ENCODE data around the gene NRROS. TPM values are rescaled to one million over a fixed set of nuclear protein-coding genes. Genes with fewer than 3 reads are reported as not detected.

Gene NRROS
- total RNA-seq, 1 experiment from 2014 or later, result 0.64 TPM

- no peak overlapping the region for H3K27ac ChIP-seq (ENCODE audit: low read depth, low read length, poor library complexity, severe bottlenecking)
- BruUV-seq (replicated peaks), result no TSS peak
- intact Hi-C loops (cut with micrococcal nuclease; ENCODE audit: unreplicated experiment), result no loop called here
- H3K36me3 ChIP-seq (ENCODE audit: insufficient read depth, low read length, poor library complexity, severe bottlenecking), result no peaks in the 10 kb centered on the region
- H3K27me3 ChIP-seq (replicated peaks; ENCODE audit: insufficient read depth, low read depth, low read length, poor library complexity), result no peaks in the 10 kb centered on the region
- H3K9me3 ChIP-seq (ENCODE audit: low read depth, low read length, poor library complexity, severe bottlenecking), result no peaks in the 10 kb centered on the region
- H3K4me1 ChIP-seq (ENCODE audit: insufficient read depth, low read length, poor library complexity, severe bottlenecking), result no peaks in the 10 kb centered on the region
- no peak for DNase-seq (ENCODE audit: low spot score)
- CTCF ChIA-PET, result no interaction called here
- H3K4me3 ChIP-seq (ENCODE audit: low read depth, low read length, poor library complexity, severe bottlenecking), result no peak overlapping the region
- TF ChIP-seq CTCF (conservative IDR thresholded peaks at IDR 0.05; ENCODE audit: low read depth, low read length), result no peak
- TF ChIP-seq EZH2 (IDR thresholded peaks at IDR 0.05; ENCODE audit: borderline replicate concordance, low read depth, low read length, poor library complexity, severe bottlenecking), result no peak
- POLR2A ChIA-PET (ENCODE audit: low non-redundant PET), result no interaction called here
Measured at GRCh38 chr3:196645897-196646665, 6.6 kb downstream of the NRROS start.

- POLR2A ChIA-PET (ENCODE audit: low non-redundant PET), result no interaction called here
- no TSS peak for BruUV-seq (replicated peaks)
Measured at GRCh38 chr3:196646666-196647216, 7.2 kb downstream of the NRROS start.

GRCh38 chr3:196650740-196651311, 11.3 kb downstream of the NRROS start:
- H3K4me3 ChIP-seq (ENCODE audit: low read depth, low read length, poor library complexity, severe bottlenecking), result no peak overlapping the region
- no peaks in the 10 kb centered on the region for H3K36me3 ChIP-seq (ENCODE audit: insufficient read depth, low read length, poor library complexity, severe bottlenecking)
- no TSS peak for BruUV-seq (replicated peaks)
- no peaks in the 10 kb centered on the region for H3K4me1 ChIP-seq (ENCODE audit: insufficient read depth, low read length, poor library complexity, severe bottlenecking)
- DNase-seq (ENCODE audit: low spot score), result peak; percentile 44
- H3K27me3 ChIP-seq (replicated peaks; ENCODE audit: insufficient read depth, low read depth, low read length, poor library complexity), result no peaks in the 10 kb centered on the region
- H3K9me3 ChIP-seq (ENCODE audit: low read depth, low read length, poor library complexity, severe bottlenecking), result no peaks in the 10 kb centered on the region
- CTCF ChIA-PET, result no interaction called here
- H3K27ac ChIP-seq (ENCODE audit: low read depth, low read length, poor library complexity, severe bottlenecking), result no peak overlapping the region
- POLR2A ChIA-PET (ENCODE audit: low non-redundant PET), result no interaction called here
- intact Hi-C loops (cut with micrococcal nuclease; ENCODE audit: unreplicated experiment), result no loop called here
- TF ChIP-seq CTCF (conservative IDR thresholded peaks at IDR 0.05; ENCODE audit: low read depth, low read length), result no peak

More at GRCh38 chr3:196646666-196647216, 7.2 kb downstream of the NRROS start:
- CTCF ChIA-PET, result no interaction called here
- DNase-seq (ENCODE audit: low spot score), result no peak
- H3K9me3 ChIP-seq (ENCODE audit: low read depth, low read length, poor library complexity, severe bottlenecking), result no peaks in the 10 kb centered on the region
- H3K4me3 ChIP-seq (ENCODE audit: low read depth, low read length, poor library complexity, severe bottlenecking), result no peak overlapping the region
- no peaks in the 10 kb centered on the region for H3K36me3 ChIP-seq (ENCODE audit: insufficient read depth, low read length, poor library complexity, severe bottlenecking)
- no peaks in the 10 kb centered on the region for H3K27me3 ChIP-seq (replicated peaks; ENCODE audit: insufficient read depth, low read depth, low read length, poor library complexity)
- H3K4me1 ChIP-seq (ENCODE audit: insufficient read depth, low read length, poor library complexity, severe bottlenecking), result no peaks in the 10 kb centered on the region
- H3K27ac ChIP-seq (ENCODE audit: low read depth, low read length, poor library complexity, severe bottlenecking), result no peak overlapping the region
- intact Hi-C loops (cut with micrococcal nuclease; ENCODE audit: unreplicated experiment), result no loop called here
- TF ChIP-seq EZH2 (IDR thresholded peaks at IDR 0.05; ENCODE audit: borderline replicate concordance, low read depth, low read length, poor library complexity, severe bottlenecking) (no peak), CTCF (conservative IDR thresholded peaks at IDR 0.05; ENCODE audit: low read depth, low read length) (no peak)

Measured in A673 (cell line).